Loucy (cell line): ENCODE data around the gene FAM98C.

Source experiments
- CTCF ChIP-seq: fragments of 200-600 bp; sonication (generic); conservative IDR thresholded peaks from 2 replicates; pipeline ENCODE4 v1.5.1; 2014; ENCODE audit warnings: mild to moderate bottlenecking, antibody characterized with exemption, low read length
- EZH2phosphoT487 ChIP-seq: fragments of 200-600 bp; IDR thresholded peaks from 2 replicates; pipeline ENCODE4 v1.6.1; 2018; ENCODE audit warnings: antibody characterized with exemption, mild to moderate bottlenecking, moderate library complexity, borderline replicate concordance

GRCh38 chr19:38409631-38410133 is 6.8 kb downstream of the FAM98C start:
- TF ChIP-seq CTCF (no peak), EZH2phosphoT487 (no peak)
